ENCODE results near the gene LMBR1L. TPM values are rescaled to one million over a fixed set of nuclear protein-coding genes. Genes with fewer than 3 reads are reported as not detected.

The LMBR1L gene
- total and polyA plus RNA-seq, 2 of the 13 experiments (the other 11 are each of a cell fraction or from before 2014, with no cell fraction given), result 12.2 to 65.9 TPM

DNA sequence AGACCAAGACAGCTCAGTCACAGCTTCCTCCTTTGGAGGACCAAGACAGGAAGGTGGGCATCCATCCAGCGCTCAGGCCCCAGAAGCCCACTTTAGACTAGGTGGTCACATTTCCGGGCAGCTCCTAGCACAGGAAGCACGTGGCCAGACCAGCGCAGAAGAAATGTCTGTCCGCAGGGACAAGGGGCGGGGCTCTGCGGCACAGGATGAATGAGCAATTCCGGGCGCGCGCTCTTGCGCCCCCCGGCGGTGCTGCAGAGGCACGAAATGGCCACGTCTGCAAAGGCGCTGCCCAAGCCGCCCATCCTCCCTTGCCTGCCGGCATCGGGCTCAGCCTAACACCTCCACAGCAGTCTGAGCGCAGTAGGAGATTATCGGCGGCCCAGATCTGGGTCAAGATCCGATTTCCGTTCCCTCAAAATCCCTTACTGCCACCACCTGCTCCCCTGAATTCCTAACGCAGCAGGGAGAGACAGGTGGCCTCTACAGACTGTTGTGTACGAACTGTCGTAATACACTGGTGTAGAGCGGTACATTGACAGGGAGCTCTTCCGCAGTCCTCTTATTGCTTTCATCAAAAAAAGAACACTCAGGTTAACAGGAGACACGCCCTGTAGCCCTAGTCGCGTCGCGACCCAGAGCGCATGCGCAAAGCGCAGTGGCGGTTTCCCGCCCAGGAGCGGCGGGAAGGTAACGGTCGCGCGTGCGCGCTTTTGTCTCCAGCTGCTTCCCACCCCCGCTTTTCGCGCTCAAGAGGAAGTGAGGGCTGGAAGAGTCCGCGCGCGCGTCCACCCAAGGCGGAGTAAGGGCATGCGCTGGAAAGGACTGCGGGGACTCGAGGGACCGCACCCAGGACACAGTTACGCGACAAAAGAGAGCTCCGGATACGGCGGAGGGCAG, 19.8 kb upstream of the LMBR1L start (continued):
- TF ChIP-seq ZEB1 (IDR thresholded peaks at IDR 0.05; ENCODE audit: insufficient replicate concordance, low read depth), result peak; percentile 4
- 0 out of 2 replicates have a peak, but pooled peaks have one; percentile 38 for TF ChIP-seq NKX3-1 (CRISPR knock-in tag; IDR thresholded peaks at IDR 0.05)
- TF ChIP-seq SSRP1 (CRISPR knock-in tag; IDR thresholded peaks at IDR 0.05), result peak; percentile 82; the same call in 1 of the 2 replicates
- TF ChIP-seq, protein P1, sequence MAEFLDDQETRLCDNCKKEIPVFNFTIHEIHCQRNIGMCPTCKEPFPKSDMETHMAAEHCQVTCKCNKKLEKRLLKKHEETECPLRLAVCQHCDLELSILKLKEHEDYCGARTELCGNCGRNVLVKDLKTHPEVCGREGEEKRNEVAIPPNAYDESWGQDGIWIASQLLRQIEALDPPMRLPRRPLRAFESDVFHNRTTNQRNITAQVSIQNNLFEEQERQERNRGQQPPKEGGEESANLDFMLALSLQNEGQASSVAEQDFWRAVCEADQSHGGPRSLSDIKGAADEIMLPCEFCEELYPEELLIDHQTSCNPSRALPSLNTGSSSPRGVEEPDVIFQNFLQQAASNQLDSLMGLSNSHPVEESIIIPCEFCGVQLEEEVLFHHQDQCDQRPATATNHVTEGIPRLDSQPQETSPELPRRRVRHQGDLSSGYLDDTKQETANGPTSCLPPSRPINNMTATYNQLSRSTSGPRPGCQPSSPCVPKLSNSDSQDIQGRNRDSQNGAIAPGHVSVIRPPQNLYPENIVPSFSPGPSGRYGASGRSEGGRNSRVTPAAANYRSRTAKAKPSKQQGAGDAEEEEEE (CRISPR knock-in tag; IDR thresholded peaks at IDR 0.05; ENCODE audit: borderline replicate concordance), result 0 out of 2 replicates have a peak, but pooled peaks have one; percentile 6
- TF ChIP-seq ZBTB38 (CRISPR knock-in tag; IDR thresholded peaks at IDR 0.05), result peak; percentile 71; the same call in 1 of the 2 replicates
- 0 out of 2 replicates have a peak, but pooled peaks have one; percentile 27 for TF ChIP-seq ZNF737 (CRISPR knock-in tag; IDR thresholded peaks at IDR 0.05; ENCODE audit: borderline replicate concordance)
- TF ChIP-seq ELF4 (CRISPR knock-in tag; IDR thresholded peaks at IDR 0.05; ENCODE audit: borderline replicate concordance), result 0 out of 2 replicates have a peak, but pooled peaks have one; percentile 60
- TF ChIP-seq MED8 (CRISPR knock-in tag; IDR thresholded peaks at IDR 0.05; ENCODE audit: insufficient replicate concordance), result peak; percentile 3
- TF ChIP-seq CREB1 (IDR thresholded peaks at IDR 0.05), result no peak; the same call in 1 of the 2 replicates
- 0 out of 2 replicates have a peak, but pooled peaks have one; percentile 39 for TF ChIP-seq CREB1 (CRISPR knock-in tag; IDR thresholded peaks at IDR 0.05)
- TF ChIP-seq, protein P2, sequence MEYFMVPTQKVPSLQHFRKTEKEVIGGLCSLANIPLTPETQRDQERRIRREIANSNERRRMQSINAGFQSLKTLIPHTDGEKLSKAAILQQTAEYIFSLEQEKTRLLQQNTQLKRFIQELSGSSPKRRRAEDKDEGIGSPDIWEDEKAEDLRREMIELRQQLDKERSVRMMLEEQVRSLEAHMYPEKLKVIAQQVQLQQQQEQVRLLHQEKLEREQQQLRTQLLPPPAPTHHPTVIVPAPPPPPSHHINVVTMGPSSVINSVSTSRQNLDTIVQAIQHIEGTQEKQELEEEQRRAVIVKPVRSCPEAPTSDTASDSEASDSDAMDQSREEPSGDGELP (IDR thresholded peaks at IDR 0.05; ENCODE audit: borderline replicate concordance, low read depth), result peak; percentile 69; the same call in 1 of the 2 replicates
- no peak for TF ChIP-seq CAMTA2 (CRISPR knock-in tag; IDR thresholded peaks at IDR 0.05; ENCODE audit: borderline replicate concordance)
- TF ChIP-seq RXRA (CRISPR knock-in tag; IDR thresholded peaks at IDR 0.05), result no peak
- no peak for TF ChIP-seq NFYB (CRISPR knock-in tag; IDR thresholded peaks at IDR 0.05)
- TF ChIP-seq ZFX (CRISPR knock-in tag; IDR thresholded peaks at IDR 0.05; ENCODE audit: low read depth), result peak; percentile 39
- peak; percentile 77 for TF ChIP-seq ZNF331 (CRISPR knock-in tag; IDR thresholded peaks at IDR 0.05)
- TF ChIP-seq SMAD1 (CRISPR knock-in tag; IDR thresholded peaks at IDR 0.05; ENCODE audit: borderline replicate concordance, low read depth), result peak; percentile 66; the same call in 1 of the 2 replicates
- TF ChIP-seq, protein P3, sequence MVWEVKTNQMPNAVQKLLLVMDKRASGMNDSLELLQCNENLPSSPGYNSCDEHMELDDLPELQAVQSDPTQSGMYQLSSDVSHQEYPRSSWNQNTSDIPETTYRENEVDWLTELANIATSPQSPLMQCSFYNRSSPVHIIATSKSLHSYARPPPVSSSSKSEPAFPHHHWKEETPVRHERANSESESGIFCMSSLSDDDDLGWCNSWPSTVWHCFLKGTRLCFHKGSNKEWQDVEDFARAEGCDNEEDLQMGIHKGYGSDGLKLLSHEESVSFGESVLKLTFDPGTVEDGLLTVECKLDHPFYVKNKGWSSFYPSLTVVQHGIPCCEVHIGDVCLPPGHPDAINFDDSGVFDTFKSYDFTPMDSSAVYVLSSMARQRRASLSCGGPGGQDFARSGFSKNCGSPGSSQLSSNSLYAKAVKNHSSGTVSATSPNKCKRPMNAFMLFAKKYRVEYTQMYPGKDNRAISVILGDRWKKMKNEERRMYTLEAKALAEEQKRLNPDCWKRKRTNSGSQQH (CRISPR knock-in tag; IDR thresholded peaks at IDR 0.05; ENCODE audit: low read depth), result peak; percentile 89; the same call in 1 of the 2 replicates
- TF ChIP-seq ZNF143 (CRISPR knock-in tag; IDR thresholded peaks at IDR 0.05), result no peak
- peak; percentile 13 to 76; a peak in 3 of 4 replicates for TF ChIP-seq POLR2A (IDR thresholded peaks at IDR 0.05; ENCODE audit: insufficient read depth in 1 of 2, low read depth in 2 of 2, low read length in 2 of 2)
- TF ChIP-seq NFKBIZ (CRISPR knock-in tag; IDR thresholded peaks at IDR 0.05), result peak; percentile 90; the same call in 1 of the 2 replicates
- TF ChIP-seq RAD51 (IDR thresholded peaks at IDR 0.05; ENCODE audit: borderline replicate concordance), result no peak; the same call in 1 of the 2 replicates
- peak; percentile 95 for TF ChIP-seq ZNF501 (CRISPR knock-in tag; IDR thresholded peaks at IDR 0.05)
- peak; percentile 61; the same call in 1 of the 2 replicates for TF ChIP-seq ZKSCAN5 (CRISPR knock-in tag; IDR thresholded peaks at IDR 0.05)
- peak; percentile 47; the same call in 1 of the 2 replicates for TF ChIP-seq ZNF33B (CRISPR knock-in tag; IDR thresholded peaks at IDR 0.05)
- no peak for TF ChIP-seq ZBTB7A (CRISPR knock-in tag; IDR thresholded peaks at IDR 0.05)
